IgD-negative memory B cell (primary cell): ENCODE results near the gene COL27A1. TPM values are rescaled to one million over a fixed set of nuclear protein-coding genes. Genes with fewer than 3 reads are reported as not detected.
A peak's percentile ranks its signal among the peaks of the same experiment; 100 is the strongest.
"Not testable (repeated sequence)": the region's sequence is repeated elsewhere in the genome, so short reads cannot be mapped to it uniquely, and the experiment has no call there.

Experiments
- H3K27ac Mint-ChIP-seq, 3 donors: one replicate each; pipeline ENCODE4 v1.8.0; 2020 to 2022; ENCODE audit warnings: mild to moderate bottlenecking in 3 of 3, mixed read lengths in 3 of 3, moderate library complexity in 1 of 3
- H3K27me3 Mint-ChIP-seq: one replicate; pipeline ENCODE4 v1.8.0; 2021; ENCODE audit warnings: mixed read lengths
- H3K36me3 Mint-ChIP-seq: one replicate; pipeline ENCODE4 v1.8.0; 2020; ENCODE audit warnings: mild to moderate bottlenecking, mixed read lengths
- H3K4me1 Mint-ChIP-seq, 3 donors: one replicate each; pipeline ENCODE4 v1.8.0; 2020 to 2022; ENCODE audit warnings: mixed read lengths in 3 of 3, mild to moderate bottlenecking in 1 of 3
- H3K4me3 Mint-ChIP-seq, 4 donors: one replicate each; pipeline ENCODE4 v1.8.0; 2020 to 2022; ENCODE audit warnings: mild to moderate bottlenecking in 4 of 4, mixed read lengths in 4 of 4, moderate library complexity in 3 of 4
- H3K9me3 Mint-ChIP-seq, 3 donors: one replicate each; pipeline ENCODE4 v1.8.0; 2020 to 2021; ENCODE audit warnings: mixed read lengths in 3 of 3, mild to moderate bottlenecking in 1 of 3
- polyA plus RNA-seq: library from polyadenylated mRNA; unstranded; fragments of 300-500 nt; fragmentation: Illumina TruSeq; gene quantifications from one replicate; pipeline ENCODE4 v1.2.3, GENCODE V29; 2021

Gene COL27A1
- polyA plus RNA-seq, 1 donor from 2014 or later = not detected

DNA sequence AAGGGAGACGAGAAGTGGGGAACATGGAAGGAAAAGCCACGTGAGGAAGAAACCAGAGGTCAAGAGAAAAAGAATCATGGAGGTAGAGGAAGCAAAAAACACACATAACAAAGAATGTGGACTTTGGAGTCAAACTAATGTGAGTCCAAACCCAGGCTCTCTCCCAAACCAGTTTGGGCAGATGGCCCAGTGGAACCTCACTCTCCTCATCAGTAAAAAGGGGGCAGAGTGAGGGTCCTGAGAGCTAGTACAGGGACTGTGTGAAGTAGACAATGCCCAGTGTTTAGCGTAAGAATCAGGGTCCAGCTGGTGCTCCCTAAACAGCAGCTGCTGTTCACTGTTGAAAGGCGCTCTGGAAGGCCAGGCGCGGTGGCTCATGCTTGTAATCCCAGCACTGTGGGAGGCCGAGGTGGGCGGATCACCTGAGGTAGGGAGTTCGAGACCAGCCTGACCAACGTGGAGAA is 173.1 kb downstream of the COL27A1 start:
- H3K27me3 Mint-ChIP-seq, H3K4me3 Mint-ChIP-seq, H3K27ac Mint-ChIP-seq, H3K9me3 Mint-ChIP-seq, H3K36me3 Mint-ChIP-seq, H3K4me1 Mint-ChIP-seq: not testable (repeated sequence)

DNA sequence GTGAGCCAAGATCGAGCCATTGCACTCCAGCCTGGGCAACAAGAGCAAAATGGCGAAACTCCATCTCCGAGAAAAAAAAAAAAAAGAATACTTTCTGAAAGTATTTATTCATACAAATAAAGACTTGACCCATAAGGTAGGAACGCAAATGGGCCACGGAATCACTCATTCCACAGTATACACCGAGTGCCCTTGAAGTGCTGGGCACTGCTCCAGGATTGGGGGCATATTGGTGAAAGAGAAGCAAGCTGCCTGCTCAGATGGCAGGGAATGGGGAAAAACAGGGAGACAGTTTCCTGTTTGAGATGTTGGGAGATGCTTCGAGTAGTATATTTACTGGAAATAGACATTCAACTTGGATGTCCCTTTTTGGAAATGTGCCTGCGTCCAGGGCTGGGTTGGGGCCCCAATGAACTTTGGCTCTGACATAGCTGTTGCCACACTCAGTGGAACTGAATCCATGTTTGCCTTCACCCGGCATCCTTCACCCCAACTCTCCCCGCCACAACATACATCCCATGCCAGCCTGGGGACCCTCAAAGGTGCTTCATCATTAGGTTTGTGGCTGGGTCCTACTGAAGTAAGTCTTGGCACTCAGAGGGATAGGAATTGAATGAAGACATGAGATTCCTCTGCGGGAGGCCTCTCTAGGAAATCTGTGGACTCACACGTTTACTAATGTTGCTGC is 173.7 kb downstream of the COL27A1 start:
- not testable (repeated sequence) for H3K4me1 Mint-ChIP-seq, H3K27me3 Mint-ChIP-seq, H3K9me3 Mint-ChIP-seq, H3K36me3 Mint-ChIP-seq, H3K27ac Mint-ChIP-seq, H3K4me3 Mint-ChIP-seq

- H3K27me3 Mint-ChIP-seq, H3K4me1 Mint-ChIP-seq, H3K9me3 Mint-ChIP-seq, H3K36me3 Mint-ChIP-seq: not testable (repeated sequence)
- peak within 1 kb of the TSS in 1 of 4 donors; percentile 33 for H3K4me3 Mint-ChIP-seq
- H3K27ac Mint-ChIP-seq = peak within 1 kb of the TSS in 2 of 3 donors; percentile 12 to 59
Observed at GRCh38 chr9:114329625-114330022, 174.3 kb downstream of the COL27A1 start, which contains the start of gene ORM2. TSS of gene ORM2 (plus strand) at chr9:114329869. CDS start at chr9:114329905, 36 bp downstream.

GRCh38 chr9:114330636-114331035 is 175.3 kb downstream of the COL27A1 start:
- Mint-ChIP-seq H3K27ac (peak overlapping the region in 2 of 3 donors; percentile 12 to 59), H3K9me3 (no peaks in the 10 kb centered on the region), H3K36me3 (no peaks in the 10 kb centered on the region), H3K4me3 (peak overlapping the region in 1 of 4 donors; percentile 33), H3K27me3 (no peaks in the 10 kb centered on the region), H3K4me1 (peaks cover 6 to 8% (median 8%) of the 10 kb centered on the region in 3 donors)

DNA sequence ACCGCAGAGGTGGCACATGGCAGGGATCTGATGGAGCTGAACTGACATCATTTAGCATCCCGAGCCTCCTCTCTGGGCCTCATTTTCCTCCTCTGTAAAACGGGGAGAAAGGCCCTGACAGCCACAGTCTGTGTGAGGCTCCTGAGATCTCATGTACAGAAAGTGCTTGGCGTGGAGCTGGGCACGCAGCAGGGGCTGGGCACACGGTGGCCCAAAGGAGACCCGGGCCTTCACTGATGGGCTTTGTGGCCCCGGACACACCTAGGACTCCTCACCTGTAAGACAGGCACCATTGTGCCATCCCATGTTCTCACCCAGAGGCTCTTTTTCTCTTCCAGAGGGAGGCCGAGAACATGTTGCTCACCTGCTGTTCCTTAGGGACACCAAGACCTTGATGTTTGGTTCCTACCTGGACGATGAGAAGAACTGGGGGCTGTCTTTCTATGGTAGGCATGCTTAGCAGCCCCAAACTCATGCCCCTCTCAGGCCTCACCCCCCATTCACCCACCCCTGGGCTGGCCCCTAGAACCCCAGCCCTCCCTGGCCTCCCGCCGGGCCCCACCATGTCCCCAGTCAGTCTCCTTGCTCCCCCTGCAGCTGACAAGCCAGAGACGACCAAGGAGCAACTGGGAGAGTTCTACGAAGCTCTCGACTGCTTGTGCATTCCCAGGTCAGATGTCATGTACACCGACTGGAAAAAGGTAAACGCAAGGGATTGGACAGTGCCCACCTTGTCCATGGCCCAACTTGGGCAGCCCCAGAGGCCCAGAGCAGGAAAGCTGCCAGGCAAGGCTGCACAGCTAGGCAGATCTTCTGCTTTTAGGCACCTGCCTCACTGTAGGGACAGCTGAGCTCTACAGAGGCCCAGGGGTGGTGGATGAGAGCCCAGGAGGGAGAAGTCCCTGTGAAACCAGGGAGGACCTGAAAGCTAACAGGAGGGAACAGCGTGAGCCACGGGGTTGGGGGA is 176.2 kb downstream of the COL27A1 start:
- not testable (repeated sequence) for H3K4me1 Mint-ChIP-seq, H3K36me3 Mint-ChIP-seq, H3K9me3 Mint-ChIP-seq, H3K27me3 Mint-ChIP-seq
- H3K27ac Mint-ChIP-seq = peak overlapping the region in 2 of 3 donors; percentile 59 to 82
- peak overlapping the region in 1 of 4 donors; percentile 33 for H3K4me3 Mint-ChIP-seq

DNA sequence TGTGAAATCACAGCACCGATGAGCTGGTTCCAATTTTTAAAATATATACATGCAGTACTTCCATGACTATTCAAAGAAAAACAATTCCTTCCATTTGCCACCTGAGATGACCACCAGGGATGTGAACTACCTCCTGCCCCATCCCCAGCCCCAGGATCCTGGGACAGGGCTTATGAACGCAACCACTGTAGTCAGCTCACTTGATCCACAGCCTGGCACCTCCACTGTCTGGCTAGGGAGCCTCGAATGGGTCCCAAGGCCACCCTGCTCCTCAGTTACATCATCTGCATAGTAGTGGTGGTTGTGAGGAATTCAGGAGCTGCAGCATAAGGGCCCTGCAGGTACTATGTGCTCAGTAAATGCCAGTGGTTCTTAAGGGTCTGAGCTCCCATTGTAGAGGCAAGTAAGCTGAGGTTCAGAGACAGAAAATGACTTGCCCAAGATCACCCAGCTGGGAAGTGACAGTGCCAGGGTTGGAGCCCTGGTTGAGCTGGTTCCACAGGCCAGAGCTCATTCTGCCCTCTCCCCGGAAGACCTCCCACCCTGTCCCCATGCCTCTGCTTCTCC is 177.2 kb downstream of the COL27A1 start:
- not testable (repeated sequence) for H3K27me3 Mint-ChIP-seq, H3K4me1 Mint-ChIP-seq, H3K9me3 Mint-ChIP-seq, H3K36me3 Mint-ChIP-seq
- peak overlapping the region in 1 of 4 donors; percentile 55 for H3K4me3 Mint-ChIP-seq
- peak overlapping the region; percentile 19 to 85 (median 82) for H3K27ac Mint-ChIP-seq

GRCh38 chr9:114333718-114334117 is 178.4 kb downstream of the COL27A1 start:
- H3K4me3 Mint-ChIP-seq, H3K27me3 Mint-ChIP-seq, H3K27ac Mint-ChIP-seq, H3K4me1 Mint-ChIP-seq, H3K36me3 Mint-ChIP-seq, H3K9me3 Mint-ChIP-seq: not testable (repeated sequence)

DNA sequence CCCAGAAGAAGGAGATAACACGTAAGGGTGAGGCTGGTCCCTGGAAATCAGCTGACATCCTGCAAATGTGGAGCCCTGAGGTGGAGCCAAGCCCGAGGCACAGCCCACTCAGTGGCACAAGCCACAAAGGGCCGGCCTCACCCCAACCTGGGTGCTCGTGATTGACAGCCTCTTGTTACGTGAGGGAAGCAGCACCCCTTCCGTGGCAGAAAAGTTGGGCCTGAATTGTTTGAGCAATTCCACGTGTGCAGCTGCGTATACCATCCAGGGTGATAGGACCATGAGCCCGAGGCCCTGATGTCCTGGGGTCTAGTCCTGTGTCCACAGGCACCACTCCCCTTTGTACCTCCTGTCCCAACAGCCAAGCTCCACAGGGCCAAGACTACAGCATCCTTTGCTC is 179.2 kb downstream of the COL27A1 start:
- H3K4me1 Mint-ChIP-seq = peaks cover 12 to 14% (median 14%) of the 10 kb centered on the region in 3 donors
- no peaks in the 10 kb centered on the region for H3K27me3 Mint-ChIP-seq
- H3K4me3 Mint-ChIP-seq = no peak overlapping the region
- peak overlapping the region in 2 of 3 donors; percentile 5 to 66 for H3K27ac Mint-ChIP-seq
- H3K9me3 Mint-ChIP-seq = no peaks in the 10 kb centered on the region
- no peaks in the 10 kb centered on the region for H3K36me3 Mint-ChIP-seq

DNA sequence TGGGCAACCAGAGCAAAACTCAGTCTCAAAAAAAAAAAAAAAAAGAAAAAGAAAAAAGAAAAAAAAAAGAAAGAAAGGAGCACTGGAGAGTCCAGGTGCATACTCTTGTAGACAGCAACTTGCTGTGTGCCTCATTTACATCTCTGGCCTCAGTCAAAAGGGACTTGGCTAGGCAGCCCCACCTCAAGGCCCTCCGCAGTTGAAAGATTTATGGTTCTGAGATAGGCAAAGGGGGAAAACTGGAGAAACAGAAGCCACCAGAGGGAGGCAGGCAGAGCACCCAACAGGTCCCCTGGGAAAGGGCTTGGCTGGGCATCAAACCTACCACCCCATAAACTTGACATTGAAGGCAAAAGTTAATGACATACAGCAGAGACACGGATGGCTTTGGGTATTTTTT is 180.4 kb downstream of the COL27A1 start:
- Mint-ChIP-seq H3K4me3 (peak overlapping the region in 1 of 4 donors; percentile 27), H3K27ac (peak overlapping the region in 1 of 3 donors; percentile 60), H3K27me3 (no peaks in the 10 kb centered on the region), H3K4me1 (peaks cover 14 to 17% (median 15%) of the 10 kb centered on the region in 3 donors), H3K9me3 (no peaks in the 10 kb centered on the region), H3K36me3 (no peaks in the 10 kb centered on the region)

- no peaks in the 10 kb centered on the region for H3K27me3 Mint-ChIP-seq
- no peaks in the 10 kb centered on the region for H3K9me3 Mint-ChIP-seq
- H3K36me3 Mint-ChIP-seq = no peaks in the 10 kb centered on the region
- peaks cover 11 to 17% (median 15%) of the 10 kb centered on the region in 3 donors for H3K4me1 Mint-ChIP-seq
- peak overlapping the region in 1 of 3 donors; percentile 60 for H3K27ac Mint-ChIP-seq
- H3K4me3 Mint-ChIP-seq = no peak overlapping the region
Observed at GRCh38 chr9:114336157-114336556, 180.8 kb downstream of the COL27A1 start.

- Mint-ChIP-seq H3K9me3 (no peaks in the 10 kb centered on the region), H3K27ac (peak overlapping the region in 1 of 3 donors; percentile 60), H3K36me3 (no peaks in the 10 kb centered on the region), H3K4me3 (peak overlapping the region in 1 of 4 donors; percentile 39), H3K27me3 (no peaks in the 10 kb centered on the region), H3K4me1 (peaks cover 9 to 17% (median 15%) of the 10 kb centered on the region in 3 donors)
Observed at GRCh38 chr9:114336699-114337395, 181.5 kb downstream of the COL27A1 start.

GRCh38 chr9:114338187-114338586 is 182.8 kb downstream of the COL27A1 start:
- H3K9me3 Mint-ChIP-seq = no peaks in the 10 kb centered on the region
- no peak overlapping the region for H3K4me3 Mint-ChIP-seq
- H3K36me3 Mint-ChIP-seq = peaks cover 2% of the 10 kb centered on the region
- peaks cover 11 to 12% (median 11%) of the 10 kb centered on the region in 3 donors for H3K4me1 Mint-ChIP-seq
- no peaks in the 10 kb centered on the region for H3K27me3 Mint-ChIP-seq
- H3K27ac Mint-ChIP-seq = peak overlapping the region in 2 of 3 donors; percentile 33 to 78

DNA sequence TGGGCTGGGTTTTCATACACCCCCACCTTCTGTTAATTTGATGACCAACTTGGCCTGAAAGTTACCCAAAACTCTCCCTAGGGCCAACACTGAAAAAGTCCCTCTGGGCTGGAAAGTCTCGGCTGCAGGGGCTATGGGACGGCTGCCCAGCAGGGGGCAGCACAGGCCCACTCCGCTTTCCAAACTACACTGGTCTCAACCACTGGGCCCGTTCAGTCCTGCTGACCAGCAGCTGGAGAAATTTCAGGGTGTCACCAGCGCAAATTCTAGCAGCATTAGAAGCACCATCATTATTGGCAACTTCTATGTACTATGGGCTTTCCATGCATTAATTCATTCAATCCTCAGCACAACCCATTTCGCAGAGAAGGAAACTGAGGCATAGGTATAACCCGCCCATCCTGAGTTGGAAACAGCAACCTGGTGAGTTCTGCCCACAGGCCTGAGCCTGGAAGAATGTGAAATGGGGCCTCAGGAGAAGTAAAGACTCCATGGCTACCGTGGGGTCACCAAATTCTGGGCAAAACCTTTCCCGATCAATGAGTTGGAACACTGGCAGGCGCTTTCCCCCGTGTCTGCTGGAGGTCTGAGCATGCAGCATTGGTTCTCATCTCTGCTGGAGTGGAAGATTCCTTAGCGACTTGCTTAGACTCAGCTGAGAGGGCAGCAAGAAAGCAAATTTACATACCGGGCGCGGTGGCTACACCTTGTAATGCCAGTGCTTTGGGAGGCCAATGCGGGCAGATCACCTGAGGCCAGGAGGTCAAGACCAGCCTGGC is 184.0 kb downstream of the COL27A1 start:
- peaks cover 2% of the 10 kb centered on the region for H3K36me3 Mint-ChIP-seq
- H3K4me1 Mint-ChIP-seq = peaks cover 11 to 12% (median 11%) of the 10 kb centered on the region in 3 donors
- peak overlapping the region in 2 of 4 donors; percentile 44 to 66 for H3K4me3 Mint-ChIP-seq
- H3K27ac Mint-ChIP-seq = peak overlapping the region; percentile 13 to 81 (median 80)
- no peaks in the 10 kb centered on the region for H3K9me3 Mint-ChIP-seq
- H3K27me3 Mint-ChIP-seq = no peaks in the 10 kb centered on the region
